TTC549 (cell line): Measurements from ENCODE around the gene PPP3CB.

ENCODE experiments used
- FAIRE-seq: peaks from 2 replicates; lab custom pipeline; 2012; peaks lifted over from hg19 to GRCh38; lab: Jason Lieb, UNC

Gene PPP3CB

GRCh38 chr10:73480158-73480557, 15.7 kb downstream of the PPP3CB start:
- no peak for FAIRE-seq

GRCh38 chr10:73478636-73479035, 17.2 kb downstream of the PPP3CB start:
- no peak for FAIRE-seq

DNA sequence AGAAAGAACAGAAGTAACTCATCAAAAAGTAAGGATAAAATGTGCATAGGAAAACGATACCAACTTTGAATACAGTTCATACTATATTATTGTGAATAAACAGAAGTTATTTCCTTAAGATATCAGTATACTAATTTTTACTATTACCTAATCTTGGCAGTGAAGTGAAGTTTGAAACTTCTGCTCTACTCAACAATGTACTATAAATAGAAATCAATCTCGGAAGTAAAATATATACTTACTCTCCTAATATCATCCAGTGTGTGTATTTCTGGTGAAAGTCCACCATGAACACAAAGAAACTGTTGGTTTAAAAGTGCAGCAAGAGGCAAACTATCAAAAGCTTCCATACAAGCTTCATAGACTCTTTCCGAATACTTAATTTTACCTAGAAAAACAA, 24.6 kb downstream of the PPP3CB start:
- no peak for FAIRE-seq

DNA sequence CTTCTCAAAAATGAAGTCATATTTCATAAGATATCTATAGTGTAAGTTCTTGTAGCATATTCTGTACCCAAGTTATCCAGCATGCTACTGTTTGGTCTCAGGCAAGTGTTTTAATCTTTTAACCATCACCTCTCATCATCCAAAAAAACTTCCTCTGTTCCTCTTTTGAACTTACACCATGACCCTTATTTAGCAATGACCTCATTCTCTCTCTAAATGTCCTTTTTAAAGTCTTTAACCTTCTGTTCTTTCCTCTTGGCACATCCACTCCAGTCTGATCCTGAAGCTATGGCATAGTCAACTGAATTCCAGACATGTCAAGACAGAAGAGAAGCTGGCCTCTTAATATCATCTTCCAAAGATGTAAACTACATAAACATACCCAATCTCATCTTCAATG, 26.2 kb downstream of the PPP3CB start:
- no peak for FAIRE-seq

DNA sequence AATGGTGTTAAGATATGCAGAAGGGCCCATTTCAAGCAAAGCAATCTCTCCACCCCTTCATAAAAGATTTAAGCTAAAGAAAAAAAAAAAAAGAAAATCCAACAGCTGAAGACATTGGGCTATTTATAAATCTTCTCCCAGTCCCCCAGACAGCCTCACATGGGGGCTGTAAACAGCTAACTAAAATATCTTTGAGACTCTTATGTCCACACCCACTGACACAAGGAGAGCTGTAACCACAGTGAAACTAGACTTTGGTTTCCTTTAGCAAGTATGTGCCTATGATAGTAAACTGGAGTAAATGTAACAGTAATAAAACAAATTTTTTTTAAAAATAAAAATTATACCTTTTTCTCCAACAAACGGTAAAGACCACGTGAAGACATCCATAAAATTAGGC, 28.6 kb downstream of the PPP3CB start:
- no peak for FAIRE-seq

- FAIRE-seq, result no peak
Observed at GRCh38 chr10:73465978-73466726, 29.7 kb downstream of the PPP3CB start.

GRCh38 chr10:73460897-73461296, 34.9 kb downstream of the PPP3CB start:
- FAIRE-seq, result no peak

DNA sequence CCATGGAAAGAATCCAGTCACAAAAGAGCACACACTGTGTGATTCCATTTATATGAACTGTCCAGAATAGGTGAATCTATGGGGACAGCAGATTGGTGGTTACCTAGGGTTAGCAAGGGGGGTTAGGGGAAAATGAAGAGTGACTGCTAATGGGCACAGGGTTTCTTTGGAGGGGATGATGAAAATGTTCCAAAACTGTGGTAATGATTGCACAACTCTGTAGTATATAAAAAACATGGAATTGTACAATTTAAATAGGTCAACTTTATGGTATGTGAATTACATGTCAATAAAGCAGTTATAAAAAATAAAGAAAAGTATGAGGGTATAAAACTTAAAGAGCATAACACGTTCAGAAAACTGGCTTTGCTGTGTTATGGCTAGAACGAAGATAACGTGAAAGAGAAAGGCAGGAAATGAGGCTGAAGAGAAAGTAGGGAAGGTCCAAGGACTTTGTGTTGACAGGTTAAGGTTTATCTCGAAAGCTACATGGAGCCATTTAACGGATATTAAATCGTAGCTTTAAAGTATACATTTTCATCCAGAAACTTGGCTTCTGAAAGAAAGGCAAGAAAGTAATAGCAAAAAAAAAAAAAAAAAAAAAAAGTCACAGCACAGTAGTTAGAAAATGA, 36.0 kb downstream of the PPP3CB start:
- FAIRE-seq, result no peak

DNA sequence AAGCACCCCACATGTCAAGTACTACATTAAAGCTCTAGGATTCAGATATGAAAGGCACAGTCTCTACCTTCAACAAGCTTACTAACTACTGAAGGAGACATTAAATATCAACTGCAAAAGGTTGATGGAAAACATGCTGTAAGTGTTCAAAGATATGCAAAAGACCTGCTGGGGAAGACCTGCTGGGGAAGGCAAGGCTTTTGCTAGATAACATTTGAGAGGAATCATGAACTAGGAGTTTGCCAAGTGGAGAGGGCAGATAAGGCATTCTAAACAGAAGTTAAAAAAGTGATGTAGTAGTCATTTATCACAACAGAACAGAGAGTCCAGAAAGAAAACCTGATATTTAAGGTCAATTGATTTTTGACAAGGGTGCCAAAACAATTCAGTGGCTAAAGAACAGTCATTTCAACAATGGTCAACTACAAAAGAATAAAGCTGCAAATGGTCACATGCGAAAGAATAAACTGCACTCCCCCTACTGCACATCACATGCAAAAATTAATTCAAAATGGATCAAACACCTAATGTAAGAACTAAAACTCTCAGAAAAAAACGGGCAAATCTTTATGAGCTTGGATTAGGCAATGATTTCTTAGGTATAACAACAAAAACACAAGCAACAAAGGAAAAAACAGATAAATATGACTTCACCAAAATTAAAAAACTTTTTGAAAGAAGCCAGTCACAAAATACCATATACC, 39.5 kb downstream of the PPP3CB start:
- no peak for FAIRE-seq

DNA sequence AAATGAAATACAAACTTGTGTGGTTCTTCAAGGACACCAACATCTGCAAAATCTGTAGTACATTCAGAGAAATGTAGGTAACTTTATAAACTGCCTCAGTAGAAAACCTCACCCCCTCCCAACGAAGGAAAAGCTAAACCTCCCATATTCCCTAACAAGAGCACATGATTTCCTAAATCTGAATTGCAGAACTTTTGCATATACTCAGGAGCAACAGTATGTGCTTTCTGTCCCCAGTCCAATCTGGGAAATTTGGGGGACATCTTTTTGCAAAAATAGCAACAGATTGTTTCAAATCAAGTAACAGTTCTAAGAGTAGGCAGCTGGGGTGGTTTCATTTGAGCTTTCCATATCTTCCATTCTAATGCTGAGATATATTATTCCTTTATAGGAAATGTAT, 46.7 kb downstream of the PPP3CB start:
- FAIRE-seq, result no peak

DNA sequence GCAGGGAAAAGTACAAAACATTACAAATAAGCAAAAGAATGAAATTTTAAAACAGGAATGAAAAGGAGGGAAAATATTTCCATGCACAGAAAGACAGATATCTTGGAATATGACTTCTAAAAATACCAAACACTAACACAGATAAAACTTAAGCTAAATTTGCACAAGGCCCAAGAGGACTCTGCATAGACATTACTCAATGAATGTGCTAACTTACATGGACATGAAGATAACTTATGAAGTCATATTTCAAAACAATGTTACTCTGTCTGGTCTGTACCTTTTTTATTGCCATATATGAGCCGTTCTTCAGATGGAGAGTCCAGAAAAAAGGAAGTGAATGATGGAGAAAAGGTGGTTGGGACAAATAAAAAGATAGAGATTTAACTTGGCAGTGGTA, 47.4 kb downstream of the PPP3CB start:
- no peak for FAIRE-seq

DNA sequence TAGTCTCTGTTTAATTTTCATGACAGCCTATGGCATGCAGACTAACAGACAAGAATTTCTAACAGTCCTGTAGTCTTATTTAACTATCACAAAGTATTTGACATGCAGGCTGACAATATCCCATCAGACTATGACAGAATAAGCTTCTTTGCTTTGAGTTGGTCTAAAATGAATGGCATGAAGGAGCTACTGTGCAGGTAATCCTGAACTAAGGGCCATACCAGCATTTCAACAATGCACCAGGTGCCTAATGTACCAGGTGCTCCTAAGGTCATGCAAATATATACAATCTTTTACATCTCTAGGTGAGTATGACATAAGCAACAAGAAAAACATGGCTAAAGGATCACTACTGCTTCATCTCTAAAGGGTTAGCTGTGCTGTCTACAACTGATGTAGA, 48.9 kb downstream of the PPP3CB start:
- FAIRE-seq, result no peak

GRCh38 chr10:73444457-73444856, 51.4 kb downstream of the PPP3CB start:
- FAIRE-seq, result no peak

- FAIRE-seq, result no peak
Observed at GRCh38 chr10:73439605-73440312, 56.1 kb downstream of the PPP3CB start.

- FAIRE-seq, result no peak
Observed at GRCh38 chr10:73439055-73439454, 56.8 kb downstream of the PPP3CB start.

- FAIRE-seq, result no peak
Observed at GRCh38 chr10:73433538-73433867, 62.3 kb downstream of the PPP3CB start, which contains the start of gene MSS51. MSS51 (minus strand) TSS chr10:73433561; CDS start chr10:73428284, 5,277 bp downstream.

DNA sequence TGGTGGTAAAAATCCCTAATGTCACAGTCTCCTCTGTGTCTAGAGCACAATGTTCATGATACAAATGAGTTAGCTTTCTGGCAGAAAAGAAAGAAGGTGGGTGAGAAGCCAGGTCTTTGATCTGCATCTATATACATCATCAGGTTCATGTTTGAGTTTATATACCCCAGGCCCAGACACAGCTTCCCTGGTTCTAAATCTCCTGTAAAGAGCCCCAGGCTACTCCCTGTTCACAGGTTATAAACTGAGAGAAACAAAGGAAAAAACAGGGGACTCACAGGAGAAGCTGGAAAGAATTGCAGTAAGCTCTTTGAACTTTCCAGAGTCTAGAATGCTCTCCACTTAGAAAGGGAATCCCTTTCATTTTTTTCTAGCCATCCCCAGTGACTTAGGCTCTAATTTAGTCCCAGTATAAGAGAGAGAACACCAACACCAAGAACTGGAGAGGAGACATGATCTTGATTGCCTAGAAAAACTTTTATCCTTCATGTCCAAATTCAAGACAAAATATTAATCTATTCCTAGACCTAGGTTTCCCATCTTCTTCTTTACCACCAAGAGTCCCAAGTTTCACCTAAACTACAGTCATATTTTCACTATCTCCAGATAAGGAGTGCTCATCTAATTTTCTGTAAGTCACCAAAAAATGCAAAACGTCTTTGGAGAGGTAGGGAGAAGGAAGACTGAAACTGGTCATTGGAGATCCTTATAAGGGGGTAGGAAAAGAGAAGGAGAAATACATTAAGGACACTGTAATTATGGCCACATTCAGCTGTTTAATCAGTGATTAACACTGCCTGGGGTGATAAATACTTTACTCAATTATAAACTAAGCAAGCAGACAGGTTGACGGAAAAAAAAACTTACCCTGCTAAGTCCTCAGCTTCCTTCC, 62.9 kb downstream of the PPP3CB start:
- FAIRE-seq, result no peak

- FAIRE-seq, result no peak
Observed at GRCh38 chr10:73426318-73426717, 69.5 kb downstream of the PPP3CB start.

- no peak for FAIRE-seq
Observed at GRCh38 chr10:73424478-73424877, 71.3 kb downstream of the PPP3CB start.

DNA sequence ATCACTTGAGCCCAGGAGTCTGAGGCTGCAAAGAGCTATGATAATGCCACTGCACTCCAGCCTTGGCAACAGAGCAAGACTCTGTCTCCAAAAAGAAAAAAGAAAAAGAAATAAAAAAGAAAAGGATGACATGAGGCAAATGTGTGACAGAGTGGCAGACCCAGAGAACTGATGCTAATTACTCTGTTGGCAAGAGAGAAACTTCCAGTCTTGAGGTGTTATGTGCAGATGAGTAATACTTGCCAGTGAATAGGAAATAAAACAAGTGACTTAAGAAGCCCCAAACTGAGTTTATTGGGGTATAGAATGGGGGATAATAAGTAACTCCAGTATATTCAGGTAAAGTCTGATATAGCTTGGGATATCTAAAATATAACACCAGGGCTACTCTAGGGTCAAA, 72.5 kb downstream of the PPP3CB start:
- FAIRE-seq, result no peak

- no peak for FAIRE-seq
Observed at GRCh38 chr10:73416571-73416970, 79.3 kb downstream of the PPP3CB start.
